Sciatic nerve (tissue), 2 donors: Measurements from ENCODE around the gene RBM41. TPM values are rescaled to one million over a fixed set of nuclear protein-coding genes. Genes with fewer than 3 reads are reported as not detected.
"Not testable (repeated sequence)": the region's sequence is repeated elsewhere in the genome, so short reads cannot be mapped to it uniquely, and the experiment has no call there.

Experiments
- ATAC-seq: fragments of 200-7000 bp; cut with Tn5 transposase; one replicate; pipeline ENCODE4 v1.9.1; 2020; ENCODE audit warnings: mild to moderate bottlenecking, moderate library complexity
- DNase-seq: peaks from one replicate; pipeline ENCODE4 v3.0.0-alpha.2; 2020; ENCODE audit warnings: low spot score
- intact Hi-C: fragments of 100-400 bp; cut with DNase I; formaldehyde crosslinking; loops from one replicate; pipeline ENCODE4 v1.14.2; 2022
- total RNA-seq: library from RNA; stranded (reverse); fragmentation: NEBNext Ultra II Directional; extraction: Animal tissue kit (Norgen Biotek cat#: 25700); gene quantifications from one replicate; pipeline ENCODE4 v1.2.1, GENCODE V29; 2021
- donor health status: DM: no; HTN: no; CAD: no.
- donor health status: DM: no; HTN: no; CAD: no.

The RBM41 gene
- 22.7 TPM for total RNA-seq

GRCh38 chrX:107118322-107119147, at the start of gene RBM41:
RBM41 (minus strand) TSS chrX:107118822; CDS start chrX:107118773, 49 bp downstream.
- ATAC-seq (peak; percentile 98), DNase-seq (peak; percentile 83)
- intact Hi-C loops: no loop called here

GRCh38 chrX:107168257-107168656, 49.6 kb upstream of the RBM41 start:
- DNase-seq (no peak), ATAC-seq (no peak)
- intact Hi-C loops: no loop called here

GRCh38 chrX:107167163-107167921, 48.7 kb upstream of the RBM41 start:
- no peak for ATAC-seq
- intact Hi-C loops: no loop called here
- no peak for DNase-seq

GRCh38 chrX:107157618-107158017, 39.0 kb upstream of the RBM41 start:
- ATAC-seq, DNase-seq, intact Hi-C loops: not testable (repeated sequence)

DNA sequence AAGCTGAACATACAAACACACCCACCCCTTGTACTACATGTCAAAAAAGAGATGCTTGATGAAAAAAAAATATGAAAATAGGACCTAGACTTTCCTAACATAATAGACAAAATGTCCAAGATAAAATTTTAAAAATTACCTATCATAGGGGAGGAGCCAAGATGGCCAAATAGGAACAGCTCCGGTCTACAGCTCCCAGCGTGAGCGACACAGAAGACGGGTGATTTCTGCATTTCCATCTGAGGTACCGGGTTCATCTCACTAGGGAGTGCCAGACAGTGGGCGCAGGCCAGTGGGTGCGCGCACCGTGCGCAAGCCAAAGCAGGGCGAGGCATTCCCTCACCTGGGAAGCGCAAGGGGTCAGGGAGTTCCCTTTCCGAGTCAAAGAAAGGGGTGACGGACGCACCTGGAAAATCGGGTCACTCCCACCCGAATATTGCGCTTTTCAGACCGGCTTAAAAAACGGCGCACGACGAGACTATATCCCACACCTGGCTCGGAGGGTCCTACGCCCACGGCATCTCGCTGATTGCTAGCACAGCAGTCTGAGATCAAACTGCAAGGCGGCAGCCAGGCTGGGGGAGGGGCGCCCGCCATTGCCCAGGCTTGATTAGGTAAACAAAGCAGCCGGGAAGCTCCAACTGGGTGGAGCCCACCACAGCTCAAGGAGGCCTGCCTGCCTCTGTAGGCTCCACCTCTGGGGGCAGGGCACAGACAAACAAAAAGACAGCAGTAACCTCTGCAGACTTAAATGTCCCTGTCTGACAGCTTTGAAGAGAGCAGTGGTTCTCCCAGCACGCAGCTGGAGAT, 37.2 kb upstream of the RBM41 start:
- DNase-seq, intact Hi-C loops: not testable (repeated sequence)

DNA sequence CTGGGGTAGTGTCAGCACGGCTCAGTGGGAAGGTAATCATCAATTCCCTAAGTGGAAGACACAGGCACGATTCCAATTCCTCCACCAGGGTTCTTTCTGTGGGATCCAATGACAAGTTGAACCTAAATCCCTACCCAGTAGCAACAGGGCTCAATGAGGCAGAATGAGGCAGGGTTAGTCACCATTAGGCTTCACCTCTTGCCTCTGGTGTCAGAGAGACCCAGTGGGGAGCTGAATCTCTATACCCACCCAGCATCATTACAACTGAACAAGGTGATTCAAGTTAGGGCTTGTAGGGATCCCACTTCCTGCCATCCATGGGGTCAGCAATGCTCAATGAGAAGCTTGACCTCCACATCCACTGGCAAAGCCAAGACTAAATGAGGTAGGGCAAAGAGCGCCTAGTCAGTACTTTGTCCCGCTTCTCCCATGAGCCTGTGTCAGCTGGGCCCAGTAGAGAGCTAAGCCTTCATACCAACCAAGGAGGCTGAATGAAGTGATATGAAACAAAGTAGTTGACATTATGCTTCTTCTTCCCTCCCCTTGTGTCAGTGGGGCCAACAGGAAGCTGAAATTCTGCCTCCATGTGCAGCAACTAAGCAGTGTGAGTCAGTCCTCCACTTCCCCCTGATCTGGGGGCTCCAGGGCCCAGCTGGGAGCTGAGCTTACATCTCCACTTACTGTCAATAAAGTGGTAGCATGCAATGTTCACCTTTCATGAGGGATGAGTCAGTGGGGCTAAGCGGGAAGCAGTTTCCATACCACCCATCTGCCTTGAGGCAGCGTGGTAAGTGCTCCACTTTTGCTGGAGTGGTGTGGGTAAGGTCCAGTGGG, 36.4 kb upstream of the RBM41 start:
- ATAC-seq (no peak), DNase-seq (no peak)
- intact Hi-C loops: no loop called here

More for the DNA sequence above, 37.2 kb upstream of the RBM41 start:
- not testable (repeated sequence) for ATAC-seq

- intact Hi-C loops: no loop called here
- ATAC-seq (no peak), DNase-seq (no peak)
Measured at GRCh38 chrX:107153005-107153404, 34.4 kb upstream of the RBM41 start.

DNA sequence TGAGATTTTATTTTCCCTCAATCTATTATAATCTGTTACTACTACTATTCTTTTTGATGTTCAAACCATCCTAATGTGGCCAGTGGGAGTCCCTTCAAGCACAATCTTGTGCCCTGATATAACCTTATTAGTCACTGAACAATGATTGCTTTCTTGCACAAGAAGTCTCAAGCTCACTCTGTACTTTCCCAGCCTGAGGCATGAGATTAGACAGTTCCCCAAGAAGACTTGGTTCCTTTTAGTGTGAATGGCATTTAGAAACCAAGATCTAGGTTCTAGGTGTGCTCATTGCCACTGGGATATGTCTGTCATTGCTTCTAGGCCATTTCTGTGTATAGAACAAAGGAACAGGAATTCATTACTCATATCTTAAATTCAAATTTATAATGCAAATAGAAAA, 28.0 kb upstream of the RBM41 start:
- intact Hi-C loops: no loop called here
- no peak for ATAC-seq

GRCh38 chrX:107135965-107136307, 17.3 kb upstream of the RBM41 start:
- intact Hi-C loops: no loop called here
- DNase-seq: no peak
- no peak for ATAC-seq

More for the DNA sequence above, 28.0 kb upstream of the RBM41 start:
- DNase-seq: no peak

GRCh38 chrX:107135049-107135964, 16.7 kb upstream of the RBM41 start:
- ATAC-seq (no peak), DNase-seq (no peak)
- intact Hi-C loops: no loop called here

GRCh38 chrX:107123750-107124149, 5.1 kb upstream of the RBM41 start:
- intact Hi-C loops: no loop called here
- no peak for DNase-seq
- ATAC-seq: no peak

GRCh38 chrX:107119283-107119682, 661 bp upstream of the RBM41 start:
- intact Hi-C loops: no loop called here
- ATAC-seq (no peak), DNase-seq (no peak)

- no peak for DNase-seq
- peak; percentile 27 for ATAC-seq
- intact Hi-C loops: no loop called here
Measured at GRCh38 chrX:107117993-107118321, 665 bp downstream of the RBM41 start.

- ATAC-seq: no peak
- no peak for DNase-seq
- intact Hi-C loops: no loop called here
Measured at GRCh38 chrX:107107459-107107858, 11.2 kb downstream of the RBM41 start.

- no peak for ATAC-seq
- intact Hi-C loops: no loop called here
- no peak for DNase-seq
Measured at GRCh38 chrX:107102980-107103379, 15.6 kb downstream of the RBM41 start.

- ATAC-seq: no peak
- intact Hi-C loops: no loop called here
- DNase-seq: no peak
Measured at GRCh38 chrX:107076158-107076557, 42.5 kb downstream of the RBM41 start.

GRCh38 chrX:107057731-107058130, 60.9 kb downstream of the RBM41 start:
- intact Hi-C loops, DNase-seq, ATAC-seq: not testable (repeated sequence)

- DNase-seq: no peak
- intact Hi-C loops: no loop called here
- ATAC-seq: no peak
Measured at GRCh38 chrX:107054978-107055377, 63.6 kb downstream of the RBM41 start.
